CD14-positive monocyte (primary cell): Measurements from ENCODE around the gene FNDC3B. TPM values are rescaled to one million over a fixed set of nuclear protein-coding genes. Genes with fewer than 3 reads are reported as not detected.

Experiments used
- DNase-seq, 3 donors: peaks; one replicate each; pipeline ENCODE4 v3.0.0-alpha.2; 2011 to 2022
- H2AFZ ChIP-seq: 2 replicates; pipeline ENCODE4 v1.6.0; 2012; ENCODE audit warnings: mild to moderate bottlenecking, low read depth, low read length, inconsistent platforms; ENCODE audit not compliant: insufficient read depth, poor library complexity, severe bottlenecking
- H3K27ac ChIP-seq, 2 donors: 1 replicate in 1 of 2; 2 replicates in 1 of 2; pipeline ENCODE4 v1.5.1; 2012 to 2013; ENCODE audit warnings: low read length in 2 of 2, control low read depth in 1 of 2, inconsistent platforms in 1 of 2, low read depth in 1 of 2, mild to moderate bottlenecking in 1 of 2
- H3K27me3 ChIP-seq, 2 donors: one replicate each; pipeline versions ENCODE4 v1.6.0 to v1.6.1; 2011 to 2013; ENCODE audit warnings: low read length in 2 of 2; ENCODE audit not compliant: control insufficient read depth in 2 of 2, insufficient read depth in 2 of 2
- H3K36me3 ChIP-seq, 2 donors: replicated peaks in 1 of 2; 1 replicate in 1 of 2; 2 replicates in 1 of 2; pipeline versions ENCODE4 v1.5.1 to v1.6.1; 2012 to 2013; ENCODE audit warnings: low read length in 2 of 2, control low read depth in 1 of 2, inconsistent platforms in 1 of 2, mild to moderate bottlenecking in 1 of 2; ENCODE audit not compliant: insufficient read depth in 2 of 2, control insufficient read depth in 1 of 2
- H3K4me1 ChIP-seq, 2 donors: 1 replicate in 1 of 2; 2 replicates in 1 of 2; pipeline versions ENCODE4 v1.5.1 to v1.6.1; 2012 to 2013; ENCODE audit warnings: low read length in 2 of 2, control low read depth in 1 of 2, inconsistent platforms in 1 of 2, mild to moderate bottlenecking in 1 of 2, moderate library complexity in 1 of 2; ENCODE audit not compliant: insufficient read depth in 2 of 2, control insufficient read depth in 1 of 2
- H3K4me2 ChIP-seq: replicated peaks from 2 replicates; pipeline ENCODE3; 2012; ENCODE audit warnings: low read length, moderate library complexity, mild to moderate bottlenecking; ENCODE audit not compliant: poor library complexity, severe bottlenecking; ENCODE audit errors: extremely low read depth
- H3K4me3 ChIP-seq, 3 experiments: fragments of 200-600 bp in 1 of 3; sonication (generic) in 1 of 3; replicated peaks in 1 of 3; 1 replicate in 2 of 3; 2 replicates in 1 of 3; pipeline ENCODE4 v1.5.1; 2011 to 2013; ENCODE audit warnings: low read length in 3 of 3, mild to moderate bottlenecking in 3 of 3, control low read depth in 2 of 3, low read depth in 2 of 3, inconsistent platforms in 1 of 3, moderate library complexity in 1 of 3
- H3K79me2 ChIP-seq: 2 replicates; pipeline ENCODE4 v1.6.0; 2012; ENCODE audit warnings: mild to moderate bottlenecking, control low read depth, inconsistent platforms, low read length, moderate library complexity; ENCODE audit not compliant: insufficient read depth
- H3K9ac ChIP-seq: 2 replicates; pipeline ENCODE4 v1.6.0; 2017; ENCODE audit warnings: low read length, mild to moderate bottlenecking; ENCODE audit not compliant: insufficient read depth, poor library complexity, severe bottlenecking
- H3K9me3 ChIP-seq, 2 donors: replicated peaks in 1 of 2; 1 replicate in 1 of 2; 2 replicates in 1 of 2; pipeline versions ENCODE4 v1.5.1 to v1.6.1; 2012 to 2013; ENCODE audit warnings: low read length in 2 of 2, control low read depth in 1 of 2; ENCODE audit not compliant: control insufficient read depth in 1 of 2, insufficient read depth in 1 of 2
- H4K20me1 ChIP-seq: 2 replicates; pipeline ENCODE4 v1.6.0; 2012; ENCODE audit warnings: mild to moderate bottlenecking, low read length, control low read depth, moderate library complexity; ENCODE audit not compliant: insufficient read depth
- H3K27ac Mint-ChIP-seq, 7 donors: one replicate each; pipeline ENCODE4 v1.8.0; 2020; ENCODE audit warnings: mild to moderate bottlenecking in 7 of 7, mixed read lengths in 7 of 7, moderate library complexity in 6 of 7, inconsistent platforms in 2 of 7
- H3K27me3 Mint-ChIP-seq, 3 donors: one replicate each; pipeline ENCODE4 v1.8.0; 2021 to 2022; ENCODE audit warnings: low read depth in 3 of 3, mild to moderate bottlenecking in 3 of 3, mixed read lengths in 3 of 3, moderate library complexity in 3 of 3, inconsistent platforms in 1 of 3
- H3K36me3 Mint-ChIP-seq, 2 donors: one replicate each; pipeline ENCODE4 v1.8.0; 2020; ENCODE audit warnings: mixed read lengths in 2 of 2, inconsistent platforms in 1 of 2, mild to moderate bottlenecking in 1 of 2
- H3K4me1 Mint-ChIP-seq: one replicate; pipeline ENCODE4 v1.8.0; 2020; ENCODE audit warnings: mild to moderate bottlenecking, mixed read lengths
- H3K4me3 Mint-ChIP-seq, 2 donors: one replicate each; pipeline ENCODE4 v1.8.0; 2020; ENCODE audit warnings: mild to moderate bottlenecking in 2 of 2, mixed read lengths in 2 of 2, moderate library complexity in 1 of 2
- H3K9me3 Mint-ChIP-seq, 7 donors: one replicate each; pipeline ENCODE4 v1.8.0; 2020 to 2022; ENCODE audit warnings: mixed read lengths in 7 of 7, mild to moderate bottlenecking in 6 of 7, moderate library complexity in 6 of 7, inconsistent platforms in 2 of 7
- CTCF ChIP-seq: fragments of 200-600 bp; IDR thresholded peaks from one replicate; pipeline ENCODE4 v1.8.0; 2022; ENCODE audit warnings: antibody characterized with exemption, mild to moderate bottlenecking
- WGBS: methylation state at CpG from one replicate; pipeline ENCODE4 v1.1.5; 2013; ENCODE audit warnings: missing lambda C conversion rate; ENCODE audit not compliant: insufficient coverage; 5-methylcytosine and 5-hydroxymethylcytosine counted together
- intact Hi-C, 2 donors: fragments of 100-400 bp; cut with micrococcal nuclease; formaldehyde crosslinking; loops; one replicate each; pipeline versions ENCODE4 v1.15.0 to v1.15.1; 2023
- polyA plus RNA-seq, 3 donors: library from polyadenylated mRNA; depleted of rRNA in 1 of 3; unstranded in 2 of 3; stranded (reverse) in 1 of 3; fragments of 300-500 nt in 2 of 3; fragments of >200 nt in 1 of 3; fragmentation: Illumina TruSeq in 2 of 3; gene quantifications; 1 replicate in 2 of 3; 2 replicates in 1 of 3; pipeline ENCODE4 v1.2.3, GENCODE V29; 2012 to 2021

FNDC3B gene
- polyA plus RNA-seq, 3 donors: 19.6 to 36.1 (median 25.7) TPM

GRCh38 chr3:172280406-172281051 lies 241.2 kb downstream of the FNDC3B start:
- TF ChIP-seq CTCF: no peak
- Histone ChIP-seq H2AFZ (no peak overlapping the region), H4K20me1 (peaks cover 80% of the 10 kb centered on the region), H3K27me3 (no peaks in the 10 kb centered on the region), H3K4me1 (peaks cover 4 to 10% of the 10 kb centered on the region in 2 donors), H3K36me3 (peaks cover 15 to 77% of the 10 kb centered on the region in 2 donors), H3K27ac (peak overlapping the region in 1 of 2 donors; percentile 26), H3K79me2 (peaks cover 84% of the 10 kb centered on the region), H3K4me2 (no peak overlapping the region), H3K9me3 (no peaks in the 10 kb centered on the region), H3K9ac (no peak overlapping the region), H3K4me3 (no peak overlapping the region)
- Mint-ChIP-seq H3K4me1 (peaks cover 18% of the 10 kb centered on the region), H3K9me3 (no peaks in the 10 kb centered on the region), H3K27ac (peak overlapping the region in 2 of 7 donors; percentile 13 to 24), H3K36me3 (peaks cover 55 to 69% of the 10 kb centered on the region in 2 donors), H3K27me3 (no peaks in the 10 kb centered on the region), H3K4me3 (no peak overlapping the region)
- intact Hi-C loops: no loop called here
- DNase-seq: no peak
- no CpG with 5 or more reads among the region's 1 CpG for WGBS

GRCh38 chr3:172281884-172282283 lies 242.5 kb downstream of the FNDC3B start:
- Histone ChIP-seq H3K9ac (no peak overlapping the region), H3K9me3 (no peaks in the 10 kb centered on the region), H3K79me2 (peaks cover 77% of the 10 kb centered on the region), H3K36me3 (peaks cover 26 to 77% of the 10 kb centered on the region in 2 donors), H3K4me3 (no peak overlapping the region), H2AFZ (no peak overlapping the region), H4K20me1 (peaks cover 79% of the 10 kb centered on the region), H3K4me2 (no peak overlapping the region), H3K27ac (no peak overlapping the region), H3K27me3 (no peaks in the 10 kb centered on the region), H3K4me1 (peaks cover 4 to 10% of the 10 kb centered on the region in 2 donors)
- no peak for TF ChIP-seq CTCF
- WGBS: 100% methylated on average over 1 of the region's 7 CpGs
- Mint-ChIP-seq H3K27me3 (no peaks in the 10 kb centered on the region), H3K36me3 (peaks cover 57 to 74% of the 10 kb centered on the region in 2 donors), H3K9me3 (no peaks in the 10 kb centered on the region), H3K27ac (peak overlapping the region in 4 of 7 donors; percentile 4 to 42 (median 20)), H3K4me1 (peaks cover 18% of the 10 kb centered on the region), H3K4me3 (no peak overlapping the region)
- no peak for DNase-seq
- intact Hi-C loops: no loop called here
